D721Med (cell line): ENCODE results near the gene RAB36.
"Not testable (repeated sequence)": the region's sequence is repeated elsewhere in the genome, so short reads cannot be mapped to it uniquely, and the experiment has no call there.

Experiments used
- DNase-seq: peaks from one replicate; pipeline ENCODE4 v3.0.0; 2011; ENCODE audit warnings: low spot score; ENCODE audit not compliant: insufficient read length
- FAIRE-seq: peaks from 2 replicates; lab custom pipeline; 2011; peaks lifted over from hg19 to GRCh38; lab: Jason Lieb, UNC
- CTCF ChIP-seq: IDR thresholded peaks from 2 replicates; pipeline ENCODE4 v1.5.1; 2012; ENCODE audit warnings: mild to moderate bottlenecking, control low read depth; ENCODE audit not compliant: insufficient read depth; ENCODE audit errors: missing control alignments

Gene RAB36

DNA sequence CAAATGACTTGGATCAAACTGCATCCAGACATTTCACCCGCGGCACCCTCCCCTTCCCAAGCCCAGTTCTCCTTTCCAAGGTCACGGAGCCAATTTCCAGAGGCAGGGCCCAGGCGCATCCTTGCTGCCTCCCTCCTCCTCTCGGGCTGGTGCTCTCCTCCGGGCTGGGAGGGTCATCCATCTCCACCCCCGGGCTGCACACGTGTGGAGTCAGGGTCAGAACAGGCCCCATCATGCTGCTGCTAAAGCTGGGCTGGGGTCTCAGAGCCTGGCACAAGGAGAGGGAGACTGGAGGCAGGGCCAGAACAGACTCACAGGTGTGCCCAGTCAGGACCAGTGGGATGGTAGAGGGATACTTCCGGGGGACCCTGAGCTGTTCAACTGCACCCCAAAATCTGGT is 17.5 kb upstream of the RAB36 start:
- DNase-seq: no peak
- TF ChIP-seq CTCF: no peak
- FAIRE-seq: no peak

GRCh38 chr22:23128269-23129108 is 16.8 kb upstream of the RAB36 start:
- FAIRE-seq (no peak), DNase-seq (peak; percentile 96)
- peak; percentile 79 for TF ChIP-seq CTCF

DNA sequence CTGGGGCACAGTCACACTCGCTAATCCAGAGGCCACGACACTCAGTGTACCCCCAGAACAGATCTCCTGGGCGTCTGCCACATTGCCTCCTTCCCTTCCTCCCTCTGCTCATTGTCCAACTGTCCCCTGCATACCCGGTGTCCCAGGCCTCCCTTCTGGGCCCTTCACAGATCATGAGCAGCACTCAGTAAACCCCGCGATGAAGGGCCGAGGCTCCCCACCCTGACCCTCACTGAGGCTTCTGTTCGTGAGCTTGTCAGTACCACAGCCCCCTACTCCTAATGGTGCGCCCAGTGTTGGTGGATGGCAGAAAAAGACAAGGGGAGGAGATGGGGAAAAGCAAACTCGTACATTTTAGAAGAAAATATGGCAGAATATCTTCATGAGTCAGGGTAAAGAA is 16.1 kb upstream of the RAB36 start:
- DNase-seq: no peak
- no peak for FAIRE-seq
- TF ChIP-seq CTCF: no peak

GRCh38 chr22:23130697-23131096 is 14.6 kb upstream of the RAB36 start:
- no peak for DNase-seq
- no peak for FAIRE-seq
- TF ChIP-seq CTCF: no peak

- FAIRE-seq (no peak), DNase-seq (no peak)
- TF ChIP-seq CTCF: no peak
Measured at GRCh38 chr22:23131931-23132330, 13.3 kb upstream of the RAB36 start.

GRCh38 chr22:23132376-23133091 is 12.7 kb upstream of the RAB36 start:
- DNase-seq (no peak), FAIRE-seq (no peak)
- TF ChIP-seq CTCF: no peak

GRCh38 chr22:23133922-23134321 is 11.4 kb upstream of the RAB36 start:
- no peak for DNase-seq

GRCh38 chr22:23136991-23137390 is 8.3 kb upstream of the RAB36 start:
- DNase-seq, FAIRE-seq: not testable (repeated sequence)

More at GRCh38 chr22:23133922-23134321, 11.4 kb upstream of the RAB36 start:
- FAIRE-seq: no peak
- TF ChIP-seq CTCF: no peak
